ACHN (cell line): ENCODE data around the gene PGBD5.

Source experiments
- DNase-seq: peaks from one replicate; pipeline ENCODE4 v3.0.0-alpha.2; 2015
- in situ Hi-C: cut with HindIII; loops from 2 replicates; pipeline ENCODE4 v1.10.0; 2017; ENCODE audit warnings: low sequenced_read_pairs, low pct_ligation_motif_present, low pct_unique_long_range_greater_than_20kb

Gene PGBD5

DNA sequence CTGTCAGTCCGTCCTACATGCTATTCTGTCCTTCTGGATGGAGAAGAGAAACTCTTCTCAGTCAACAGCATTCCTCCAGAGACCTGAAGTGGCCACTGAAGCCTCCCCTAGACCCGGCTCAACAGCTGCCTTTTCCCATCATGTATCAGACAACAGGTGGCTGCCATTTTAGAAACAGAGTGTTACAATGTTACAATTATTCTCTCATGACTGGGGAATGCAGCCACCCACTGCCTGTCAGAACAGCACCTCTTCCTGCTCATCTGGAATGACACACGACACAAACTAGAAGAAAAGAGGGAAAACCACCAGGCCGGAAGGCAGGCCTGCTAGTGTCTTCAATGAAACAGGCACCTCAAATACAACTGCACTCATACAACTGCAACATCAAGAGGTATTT is 105.3 kb downstream of the PGBD5 start:
- in situ Hi-C loops: no loop called here

GRCh38 chr1:230319014-230319747 is 107.0 kb downstream of the PGBD5 start:
- in situ Hi-C loops: no loop called here
- DNase-seq: no peak

More for the DNA sequence above, 105.3 kb downstream of the PGBD5 start:
- no peak for DNase-seq

DNA sequence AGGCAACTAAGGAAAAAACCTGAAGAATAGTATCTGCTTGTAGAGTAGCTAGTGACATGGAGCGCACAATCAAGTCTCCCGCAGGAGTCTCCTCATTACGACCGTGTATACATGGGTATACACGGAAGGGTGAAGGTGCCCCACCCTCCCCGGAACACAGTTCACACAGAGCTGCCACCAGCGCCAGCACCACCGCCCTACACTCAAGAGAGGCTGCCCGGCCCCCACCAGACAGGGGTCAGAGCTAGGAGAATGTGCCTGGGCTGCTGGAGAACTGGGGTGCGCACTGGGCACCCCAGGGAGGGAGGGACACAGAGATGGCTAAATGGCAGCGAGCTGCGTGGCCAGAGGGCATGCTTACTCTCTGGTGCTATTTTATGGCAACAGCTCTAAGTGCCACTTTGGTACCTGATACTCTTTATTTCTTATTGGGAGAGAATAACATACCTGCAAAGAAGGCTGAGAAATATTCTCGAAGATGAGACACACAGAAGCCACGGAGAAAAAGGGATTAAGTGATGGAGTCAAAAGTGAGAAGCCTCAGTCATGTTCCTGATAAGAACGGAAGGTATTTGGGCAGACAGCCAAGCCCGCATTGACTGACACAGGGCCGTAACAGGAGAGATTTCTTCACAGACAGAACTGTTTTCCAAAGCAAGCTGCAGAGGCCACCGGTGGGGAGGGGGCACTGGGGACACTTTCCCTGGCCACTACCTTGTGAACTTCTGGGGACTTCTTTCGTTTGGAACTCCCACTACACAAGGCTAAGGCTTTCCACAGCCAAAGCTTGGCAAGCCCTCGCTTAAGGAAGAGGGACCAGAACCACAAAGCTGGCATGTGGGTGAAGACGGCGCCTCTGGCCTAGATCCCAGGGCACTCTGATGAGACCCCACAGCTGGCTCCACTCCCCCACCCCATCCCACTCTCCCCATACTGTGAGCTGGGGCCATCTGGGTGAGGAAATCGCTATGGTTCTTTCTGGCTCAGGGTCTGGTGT is 108.0 kb downstream of the PGBD5 start:
- DNase-seq: no peak
- in situ Hi-C loops: no loop called here

GRCh38 chr1:230316864-230317745 is 109.0 kb downstream of the PGBD5 start:
- in situ Hi-C loops: no loop called here

GRCh38 chr1:230315099-230315498 is 111.0 kb downstream of the PGBD5 start:
- in situ Hi-C loops: no loop called here
- DNase-seq: no peak

More at GRCh38 chr1:230316864-230317745, 109.0 kb downstream of the PGBD5 start:
- DNase-seq: no peak

GRCh38 chr1:230314142-230314470 is 112.0 kb downstream of the PGBD5 start:
- in situ Hi-C loops: no loop called here
- DNase-seq: no peak

GRCh38 chr1:230313453-230314141 is 112.5 kb downstream of the PGBD5 start:
- in situ Hi-C loops: no loop called here
- no peak for DNase-seq

DNA sequence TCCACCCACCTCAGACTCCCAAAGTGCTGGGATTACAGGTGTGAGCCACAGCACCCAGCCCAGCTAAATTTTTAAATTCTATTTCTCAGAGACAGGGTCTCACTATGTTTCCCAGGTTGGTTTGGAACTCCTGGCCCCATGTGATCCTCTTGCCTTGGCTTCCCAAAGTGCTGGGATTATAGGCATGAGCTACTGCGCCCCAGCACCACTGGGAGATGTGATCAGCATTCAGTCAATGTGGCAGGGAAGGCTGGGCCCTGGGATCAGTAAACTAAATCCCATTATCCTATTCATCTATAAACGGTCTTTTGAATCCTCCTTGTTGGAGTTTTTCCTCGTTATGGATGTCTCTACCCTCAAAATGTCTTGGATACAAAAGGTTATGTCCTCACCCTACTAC is 113.5 kb downstream of the PGBD5 start:
- in situ Hi-C loops: no loop called here

GRCh38 chr1:230310381-230311163 is 115.6 kb downstream of the PGBD5 start:
- peak; percentile 74 for DNase-seq
- in situ Hi-C loops: no loop called here

More for the DNA sequence above, 113.5 kb downstream of the PGBD5 start:
- DNase-seq: no peak

DNA sequence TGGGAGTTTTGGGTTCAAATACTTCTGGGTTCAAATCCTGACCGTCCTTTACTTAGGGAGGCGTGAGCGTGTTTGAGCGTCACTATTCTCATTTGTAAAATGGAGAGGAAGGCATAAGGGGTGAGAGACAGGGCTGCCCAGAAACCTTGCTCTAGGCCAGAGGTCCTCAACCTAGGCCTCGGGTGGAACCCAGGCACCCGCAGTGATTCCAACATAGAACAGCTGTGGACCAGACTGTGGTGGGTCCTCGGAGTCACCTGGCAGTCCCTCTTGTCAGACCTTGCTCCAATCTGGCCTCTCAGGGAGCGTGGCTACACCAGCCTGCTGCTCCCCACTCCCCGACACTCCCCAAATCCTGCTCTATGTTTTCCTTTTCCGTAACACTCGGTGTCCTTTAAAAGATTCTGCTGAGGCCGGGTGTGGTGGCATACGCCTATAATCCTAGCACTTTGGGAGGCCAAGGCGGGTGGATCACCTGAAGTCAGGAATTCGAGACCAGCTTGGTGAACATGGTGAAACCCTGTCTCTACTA is 116.4 kb downstream of the PGBD5 start:
- no peak for DNase-seq
- in situ Hi-C loops: no loop called here

DNA sequence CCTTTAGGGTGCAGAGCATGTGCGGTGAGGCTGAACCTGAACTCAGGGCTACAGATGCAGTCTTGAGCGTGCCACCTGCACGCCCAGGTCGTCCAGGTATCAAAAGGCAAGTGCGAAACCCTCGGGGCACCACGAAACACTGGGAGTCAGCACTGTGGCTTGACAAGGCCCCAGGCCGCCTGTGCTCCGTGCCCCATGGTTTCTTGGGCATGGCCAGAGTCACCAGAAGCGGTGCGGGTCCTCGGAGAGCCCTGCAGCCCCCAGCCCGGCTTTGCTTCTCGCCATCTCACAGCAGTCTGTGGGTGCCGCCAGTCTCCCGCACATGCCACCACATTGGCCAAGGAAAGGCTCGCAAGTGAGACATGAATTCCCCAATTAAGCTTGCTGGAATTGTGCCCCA is 117.3 kb downstream of the PGBD5 start:
- in situ Hi-C loops: no loop called here
- no peak for DNase-seq

DNA sequence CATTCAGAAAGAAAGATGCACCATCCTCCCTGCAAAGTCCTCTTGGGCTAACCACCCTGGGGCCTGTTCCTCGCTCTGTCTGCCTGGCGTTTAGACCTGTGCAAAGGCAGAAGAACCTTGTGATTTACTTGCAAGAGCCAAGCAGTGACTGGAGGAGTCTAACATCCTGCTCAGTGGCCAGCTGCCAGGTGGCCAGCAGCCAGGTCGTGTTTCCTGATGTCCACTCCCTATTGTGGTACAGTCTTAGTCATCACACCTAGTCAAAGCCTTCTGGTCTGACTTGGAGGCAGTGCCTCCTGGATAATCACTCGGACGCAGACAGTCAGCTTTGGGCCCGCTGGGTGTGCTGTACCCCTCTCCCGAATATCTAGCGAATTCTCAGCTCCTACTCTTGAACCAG is 118.1 kb downstream of the PGBD5 start:
- peak; percentile 88 for DNase-seq
- in situ Hi-C loops: no loop called here

GRCh38 chr1:230307213-230307612 is 118.9 kb downstream of the PGBD5 start:
- in situ Hi-C loops: no loop called here
- DNase-seq: no peak

DNA sequence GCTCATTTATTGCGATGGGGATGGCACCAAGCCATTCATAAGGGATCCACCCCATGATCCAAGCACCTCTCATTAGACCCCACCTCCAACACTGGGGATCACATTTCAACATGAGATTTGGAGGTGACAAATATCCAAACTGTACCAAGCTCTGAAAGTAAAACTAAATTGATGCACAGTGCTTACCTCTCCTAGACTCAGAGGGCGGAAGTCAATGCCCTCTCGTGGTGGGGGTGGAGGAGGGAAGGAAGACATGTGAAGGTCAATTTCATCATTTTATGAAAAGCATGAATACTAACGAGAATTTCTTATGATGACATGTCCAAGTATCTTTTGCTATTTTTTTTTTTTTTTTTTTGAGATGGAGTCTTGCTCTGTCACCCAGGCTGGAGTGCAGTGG is 120.0 kb downstream of the PGBD5 start:
- DNase-seq: no peak
- in situ Hi-C loops: no loop called here

- no peak for DNase-seq
- in situ Hi-C loops: no loop called here
These were observed 122.3 kb downstream of the PGBD5 start for GRCh38 chr1:230303822-230304221.

GRCh38 chr1:230303069-230303468 is 123.1 kb downstream of the PGBD5 start:
- in situ Hi-C loops: no loop called here
- no peak for DNase-seq

- in situ Hi-C loops: no loop called here
- no peak for DNase-seq
These were observed 124.3 kb downstream of the PGBD5 start for GRCh38 chr1:230301822-230302221.
